H1 (cell line): ENCODE data around the gene SPOPL.

Experiments used
- CHD2 ChIP-seq: IDR thresholded peaks from 2 replicates; pipeline ENCODE4 v1.6.1; 2012; ENCODE audit warnings: low read length, improper control_type of control experiment
- EZH2 ChIP-seq: fragments of 200-600 bp; sonication (generic); IDR thresholded peaks from 2 replicates; pipeline ENCODE4 v1.7.1; 2012; ENCODE audit warnings: low read depth, mild to moderate bottlenecking, moderate library complexity, low read length, inconsistent platforms; ENCODE audit not compliant: severe bottlenecking
- GTF2F1 ChIP-seq: IDR thresholded peaks from 2 replicates; pipeline ENCODE4 v1.6.1; 2012; ENCODE audit warnings: low read depth, low read length, improper control_type of control experiment, borderline replicate concordance
- JUN ChIP-seq: IDR thresholded peaks from 2 replicates; pipeline ENCODE4 v1.6.1; 2011; ENCODE audit warnings: low read depth, mild to moderate bottlenecking, improper control_type of control experiment, low read length
- MAFK ChIP-seq: IDR thresholded peaks from 2 replicates; pipeline ENCODE4 v1.6.1; 2012; ENCODE audit warnings: low read depth, mild to moderate bottlenecking, improper control_type of control experiment, low read length
- POLR2A ChIP-seq, 2 experiments: IDR thresholded peaks; 1 replicate in 1 of 2; 2 replicates in 1 of 2; pipeline ENCODE4 v1.6.1; 2011; ENCODE audit warnings: low read depth in 2 of 2, low read length in 2 of 2, mild to moderate bottlenecking in 2 of 2; ENCODE audit errors: control extremely low read depth in 1 of 2
- RFX5 ChIP-seq: IDR thresholded peaks from 2 replicates; pipeline ENCODE4 v1.6.1; 2011; ENCODE audit warnings: low read depth, low read length, improper control_type of control experiment, borderline replicate concordance
- RNF2 ChIP-seq: fragments of 200-900, 300-1000 bp; sonication (generic); IDR thresholded peaks from 2 replicates; pipeline ENCODE4 v1.7.1; 2016; ENCODE audit warnings: borderline replicate concordance, low read depth, mild to moderate bottlenecking, antibody characterized with exemption, low read length; ENCODE audit not compliant: poor library complexity, severe bottlenecking; ENCODE audit errors: missing control alignments
- TAF1 ChIP-seq: IDR thresholded peaks from 2 replicates; pipeline ENCODE4 v1.6.1; 2011; ENCODE audit warnings: mild to moderate bottlenecking, low read depth, low read length
- ZNF274 ChIP-seq: IDR thresholded peaks from 2 replicates; pipeline ENCODE4 v1.7.0; 2012; ENCODE audit warnings: low read length, borderline replicate concordance; ENCODE audit errors: extremely low read depth
- TF ChIP-seq, protein P1 (sequence below), 3 experiments: IDR thresholded peaks; 1 replicate in 2 of 3; 2 replicates in 1 of 3; pipeline versions ENCODE4 v1.5.1 to v1.6.1; 2011; ENCODE audit warnings: low read length in 3 of 3, mild to moderate bottlenecking in 3 of 3, inconsistent platforms in 2 of 3, low read depth in 1 of 3, moderate library complexity in 1 of 3; ENCODE audit not compliant: insufficient read depth in 1 of 3; ENCODE audit errors: control extremely low read depth in 1 of 3
- TF ChIP-seq, protein P2 (sequence below): IDR thresholded peaks from 2 replicates; pipeline ENCODE4 v1.6.1; 2011; ENCODE audit warnings: low read length, improper control_type of control experiment
- TF ChIP-seq, protein P3 (sequence below): IDR thresholded peaks from 2 replicates; pipeline ENCODE4 v1.6.1; 2012; ENCODE audit warnings: inconsistent platforms

DNA sequence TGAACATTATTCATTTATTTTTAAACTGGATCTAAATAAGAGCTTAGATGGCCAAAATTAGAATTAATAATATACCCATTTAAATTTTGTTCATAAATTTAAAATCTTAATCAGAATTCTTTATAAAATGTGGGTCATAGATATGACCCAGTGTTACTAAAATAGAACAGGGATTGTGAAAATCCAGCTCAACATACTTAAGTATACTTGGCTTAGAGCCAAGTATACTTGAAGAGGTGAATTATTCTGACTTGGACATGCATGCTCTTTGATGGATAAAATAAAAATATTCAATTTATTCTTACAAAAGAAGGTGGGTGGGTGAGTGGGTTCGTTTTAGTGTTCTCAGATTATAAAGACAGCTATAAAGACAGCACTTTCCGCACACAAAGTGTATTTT, 70.7 kb downstream of the SPOPL start:
- TF ChIP-seq, protein P1, sequence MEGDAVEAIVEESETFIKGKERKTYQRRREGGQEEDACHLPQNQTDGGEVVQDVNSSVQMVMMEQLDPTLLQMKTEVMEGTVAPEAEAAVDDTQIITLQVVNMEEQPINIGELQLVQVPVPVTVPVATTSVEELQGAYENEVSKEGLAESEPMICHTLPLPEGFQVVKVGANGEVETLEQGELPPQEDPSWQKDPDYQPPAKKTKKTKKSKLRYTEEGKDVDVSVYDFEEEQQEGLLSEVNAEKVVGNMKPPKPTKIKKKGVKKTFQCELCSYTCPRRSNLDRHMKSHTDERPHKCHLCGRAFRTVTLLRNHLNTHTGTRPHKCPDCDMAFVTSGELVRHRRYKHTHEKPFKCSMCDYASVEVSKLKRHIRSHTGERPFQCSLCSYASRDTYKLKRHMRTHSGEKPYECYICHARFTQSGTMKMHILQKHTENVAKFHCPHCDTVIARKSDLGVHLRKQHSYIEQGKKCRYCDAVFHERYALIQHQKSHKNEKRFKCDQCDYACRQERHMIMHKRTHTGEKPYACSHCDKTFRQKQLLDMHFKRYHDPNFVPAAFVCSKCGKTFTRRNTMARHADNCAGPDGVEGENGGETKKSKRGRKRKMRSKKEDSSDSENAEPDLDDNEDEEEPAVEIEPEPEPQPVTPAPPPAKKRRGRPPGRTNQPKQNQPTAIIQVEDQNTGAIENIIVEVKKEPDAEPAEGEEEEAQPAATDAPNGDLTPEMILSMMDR (IDR thresholded peaks at IDR 0.05; ENCODE audit: control extremely low read depth in 1 of 3, insufficient read depth in 1 of 3, low read depth in 1 of 3, low read length in 3 of 3) = no peak
- TF ChIP-seq RNF2 (no peak), RFX5 (no peak), POLR2A (IDR thresholded peaks at IDR 0.05; ENCODE audit: control extremely low read depth in 1 of 2, low read depth in 2 of 2, low read length in 2 of 2) (no peak), GTF2F1 (no peak), MAFK (no peak), JUN (no peak), CHD2 (no peak), ZNF274 (no peak), TAF1 (no peak), EZH2 (no peak)
- TF ChIP-seq, protein P2, sequence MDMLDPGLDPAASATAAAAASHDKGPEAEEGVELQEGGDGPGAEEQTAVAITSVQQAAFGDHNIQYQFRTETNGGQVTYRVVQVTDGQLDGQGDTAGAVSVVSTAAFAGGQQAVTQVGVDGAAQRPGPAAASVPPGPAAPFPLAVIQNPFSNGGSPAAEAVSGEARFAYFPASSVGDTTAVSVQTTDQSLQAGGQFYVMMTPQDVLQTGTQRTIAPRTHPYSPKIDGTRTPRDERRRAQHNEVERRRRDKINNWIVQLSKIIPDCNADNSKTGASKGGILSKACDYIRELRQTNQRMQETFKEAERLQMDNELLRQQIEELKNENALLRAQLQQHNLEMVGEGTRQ = no peak
- TF ChIP-seq, protein P3, sequence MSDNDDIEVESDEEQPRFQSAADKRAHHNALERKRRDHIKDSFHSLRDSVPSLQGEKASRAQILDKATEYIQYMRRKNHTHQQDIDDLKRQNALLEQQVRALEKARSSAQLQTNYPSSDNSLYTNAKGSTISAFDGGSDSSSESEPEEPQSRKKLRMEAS = no peak
